Neural cell (in vitro differentiated cells): ENCODE measurements around the gene NFIX.

Experiments used
- EP300 ChIP-seq: fragments of 450-650 bp; conservative IDR thresholded peaks from 2 replicates; pipeline ENCODE4 v1.6.1; 2014; ENCODE audit warnings: antibody characterized with exemption, mild to moderate bottlenecking, moderate library complexity; ENCODE audit not compliant: poor library complexity, severe bottlenecking
- EZH2 ChIP-seq: fragments of 200-600, 300-800 bp; shearing (Covaris generic), sonication (generic); IDR thresholded peaks from 2 replicates; pipeline ENCODE4 v1.6.1; 2014; ENCODE audit warnings: antibody characterized with exemption, low read length, borderline replicate concordance, mild to moderate bottlenecking; ENCODE audit not compliant: insufficient read depth, poor library complexity, severe bottlenecking
- MXI1 ChIP-seq: fragments of 450-650 bp; conservative IDR thresholded peaks from 2 replicates; pipeline ENCODE4 v1.6.1; 2014; ENCODE audit warnings: antibody characterized with exemption, mild to moderate bottlenecking; ENCODE audit not compliant: poor library complexity, severe bottlenecking
- POLR2AphosphoS5 ChIP-seq: IDR thresholded peaks from 2 replicates; pipeline ENCODE4 v1.6.1; 2012
- RAD21 ChIP-seq: fragments of 450-650 bp; conservative IDR thresholded peaks from 2 replicates; pipeline ENCODE4 v1.6.1; 2014; ENCODE audit warnings: antibody characterized with exemption, mild to moderate bottlenecking, moderate library complexity
- SMC3 ChIP-seq: fragments of 450-650 bp; conservative IDR thresholded peaks from 2 replicates; pipeline ENCODE4 v1.6.1; 2014; ENCODE audit warnings: antibody characterized with exemption, mild to moderate bottlenecking, moderate library complexity; ENCODE audit not compliant: poor library complexity
- TAF1 ChIP-seq: IDR thresholded peaks from 2 replicates; pipeline ENCODE4 v1.6.1; 2012; ENCODE audit warnings: low read depth
- TF ChIP-seq, protein P1 (sequence below): fragments of 450-650 bp; IDR thresholded peaks from 2 replicates; pipeline ENCODE4 v1.5.1; 2014; ENCODE audit warnings: antibody characterized with exemption, mild to moderate bottlenecking, moderate library complexity; ENCODE audit not compliant: poor library complexity, severe bottlenecking
- TF ChIP-seq, protein P2 (sequence below): IDR thresholded peaks from 2 replicates; pipeline ENCODE4 v1.6.1; 2012; ENCODE audit warnings: borderline replicate concordance

DNA sequence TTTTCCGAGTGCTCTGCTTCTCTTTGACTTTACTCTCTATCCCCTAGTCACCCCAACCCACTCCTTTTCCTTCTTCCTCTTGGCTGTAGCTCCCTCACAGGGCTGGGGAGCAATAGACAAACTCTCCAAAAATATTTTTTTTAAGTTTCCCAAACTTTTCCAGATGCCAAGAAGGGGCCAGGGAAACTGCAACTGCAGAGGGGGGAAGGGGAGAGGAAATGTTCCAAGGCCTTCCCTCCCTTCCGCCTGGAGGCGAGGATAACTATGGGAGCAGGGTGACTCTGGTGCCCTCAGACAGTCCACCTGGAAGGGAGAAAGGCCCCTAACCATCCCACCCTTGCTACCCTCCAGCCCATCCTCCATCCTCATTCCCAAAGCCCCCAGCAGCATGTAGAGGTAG lies 58.0 kb downstream of the NFIX start:
- TF ChIP-seq EZH2 (no peak), RAD21 (no peak), POLR2AphosphoS5 (no peak), TAF1 (no peak), MXI1 (no peak), EP300 (no peak), SMC3 (no peak)
- TF ChIP-seq, protein P1, sequence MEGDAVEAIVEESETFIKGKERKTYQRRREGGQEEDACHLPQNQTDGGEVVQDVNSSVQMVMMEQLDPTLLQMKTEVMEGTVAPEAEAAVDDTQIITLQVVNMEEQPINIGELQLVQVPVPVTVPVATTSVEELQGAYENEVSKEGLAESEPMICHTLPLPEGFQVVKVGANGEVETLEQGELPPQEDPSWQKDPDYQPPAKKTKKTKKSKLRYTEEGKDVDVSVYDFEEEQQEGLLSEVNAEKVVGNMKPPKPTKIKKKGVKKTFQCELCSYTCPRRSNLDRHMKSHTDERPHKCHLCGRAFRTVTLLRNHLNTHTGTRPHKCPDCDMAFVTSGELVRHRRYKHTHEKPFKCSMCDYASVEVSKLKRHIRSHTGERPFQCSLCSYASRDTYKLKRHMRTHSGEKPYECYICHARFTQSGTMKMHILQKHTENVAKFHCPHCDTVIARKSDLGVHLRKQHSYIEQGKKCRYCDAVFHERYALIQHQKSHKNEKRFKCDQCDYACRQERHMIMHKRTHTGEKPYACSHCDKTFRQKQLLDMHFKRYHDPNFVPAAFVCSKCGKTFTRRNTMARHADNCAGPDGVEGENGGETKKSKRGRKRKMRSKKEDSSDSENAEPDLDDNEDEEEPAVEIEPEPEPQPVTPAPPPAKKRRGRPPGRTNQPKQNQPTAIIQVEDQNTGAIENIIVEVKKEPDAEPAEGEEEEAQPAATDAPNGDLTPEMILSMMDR, result no peak
- TF ChIP-seq, protein P2, sequence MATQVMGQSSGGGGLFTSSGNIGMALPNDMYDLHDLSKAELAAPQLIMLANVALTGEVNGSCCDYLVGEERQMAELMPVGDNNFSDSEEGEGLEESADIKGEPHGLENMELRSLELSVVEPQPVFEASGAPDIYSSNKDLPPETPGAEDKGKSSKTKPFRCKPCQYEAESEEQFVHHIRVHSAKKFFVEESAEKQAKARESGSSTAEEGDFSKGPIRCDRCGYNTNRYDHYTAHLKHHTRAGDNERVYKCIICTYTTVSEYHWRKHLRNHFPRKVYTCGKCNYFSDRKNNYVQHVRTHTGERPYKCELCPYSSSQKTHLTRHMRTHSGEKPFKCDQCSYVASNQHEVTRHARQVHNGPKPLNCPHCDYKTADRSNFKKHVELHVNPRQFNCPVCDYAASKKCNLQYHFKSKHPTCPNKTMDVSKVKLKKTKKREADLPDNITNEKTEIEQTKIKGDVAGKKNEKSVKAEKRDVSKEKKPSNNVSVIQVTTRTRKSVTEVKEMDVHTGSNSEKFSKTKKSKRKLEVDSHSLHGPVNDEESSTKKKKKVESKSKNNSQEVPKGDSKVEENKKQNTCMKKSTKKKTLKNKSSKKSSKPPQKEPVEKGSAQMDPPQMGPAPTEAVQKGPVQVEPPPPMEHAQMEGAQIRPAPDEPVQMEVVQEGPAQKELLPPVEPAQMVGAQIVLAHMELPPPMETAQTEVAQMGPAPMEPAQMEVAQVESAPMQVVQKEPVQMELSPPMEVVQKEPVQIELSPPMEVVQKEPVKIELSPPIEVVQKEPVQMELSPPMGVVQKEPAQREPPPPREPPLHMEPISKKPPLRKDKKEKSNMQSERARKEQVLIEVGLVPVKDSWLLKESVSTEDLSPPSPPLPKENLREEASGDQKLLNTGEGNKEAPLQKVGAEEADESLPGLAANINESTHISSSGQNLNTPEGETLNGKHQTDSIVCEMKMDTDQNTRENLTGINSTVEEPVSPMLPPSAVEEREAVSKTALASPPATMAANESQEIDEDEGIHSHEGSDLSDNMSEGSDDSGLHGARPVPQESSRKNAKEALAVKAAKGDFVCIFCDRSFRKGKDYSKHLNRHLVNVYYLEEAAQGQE, result no peak
